Omental fat pad (tissue), 4 donors: ENCODE measurements around the gene ADAMTS17. TPM values are rescaled to one million over a fixed set of nuclear protein-coding genes. Genes with fewer than 3 reads are reported as not detected.
A peak's percentile ranks its signal among the peaks of the same experiment; 100 is the strongest.

Source experiments
- ATAC-seq: fragments of 150-250 bp; one replicate; pipeline ENCODE4 v1.9.1; 2016; ENCODE audit warnings: mild to moderate bottlenecking, moderate library complexity; ENCODE audit not compliant: low FRiP score
- DNase-seq: peaks from one replicate; pipeline ENCODE4 v3.0.0-alpha.2; 2019; ENCODE audit warnings: low spot score
- total RNA-seq, 4 donors: library from RNA; depleted of rRNA; stranded (reverse); fragments of >200 nt; gene quantifications; one replicate each; pipeline ENCODE4 v1.1.0, GENCODE V29; 2016
- TF ChIP-seq, protein P1 (sequence below), 3 donors: fragments of 450-650 bp; IDR thresholded peaks; one replicate each; pipeline ENCODE4 v1.5.1; 2016 to 2017; ENCODE audit warnings: antibody characterized with exemption in 3 of 3, mild to moderate bottlenecking in 3 of 3, moderate library complexity in 2 of 3

ADAMTS17 gene
- total RNA-seq, 4 donors from 2014 or later, result 1.6 to 10.7 (median 5.7) TPM

DNA sequence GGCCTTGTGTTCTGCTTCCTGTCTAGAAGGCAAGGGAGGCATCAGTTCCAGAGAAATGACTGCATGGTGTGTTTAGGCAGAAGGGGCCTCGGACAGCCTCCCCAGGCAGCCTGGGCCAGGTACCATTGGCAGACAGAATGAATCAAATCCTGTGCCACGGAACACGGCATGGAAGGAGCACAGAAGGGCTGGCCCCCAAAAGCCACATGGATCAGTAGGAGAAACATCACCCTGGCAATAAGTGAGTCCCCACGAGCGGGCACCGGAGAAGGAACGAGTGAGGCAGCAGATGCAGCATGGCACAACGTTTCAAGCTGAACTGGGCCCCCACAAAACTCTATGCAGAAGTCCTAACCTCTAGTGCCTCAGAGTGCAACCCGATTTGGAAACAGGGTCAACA lies 223.2 kb downstream of the ADAMTS17 start:
- no peak for DNase-seq

DNA sequence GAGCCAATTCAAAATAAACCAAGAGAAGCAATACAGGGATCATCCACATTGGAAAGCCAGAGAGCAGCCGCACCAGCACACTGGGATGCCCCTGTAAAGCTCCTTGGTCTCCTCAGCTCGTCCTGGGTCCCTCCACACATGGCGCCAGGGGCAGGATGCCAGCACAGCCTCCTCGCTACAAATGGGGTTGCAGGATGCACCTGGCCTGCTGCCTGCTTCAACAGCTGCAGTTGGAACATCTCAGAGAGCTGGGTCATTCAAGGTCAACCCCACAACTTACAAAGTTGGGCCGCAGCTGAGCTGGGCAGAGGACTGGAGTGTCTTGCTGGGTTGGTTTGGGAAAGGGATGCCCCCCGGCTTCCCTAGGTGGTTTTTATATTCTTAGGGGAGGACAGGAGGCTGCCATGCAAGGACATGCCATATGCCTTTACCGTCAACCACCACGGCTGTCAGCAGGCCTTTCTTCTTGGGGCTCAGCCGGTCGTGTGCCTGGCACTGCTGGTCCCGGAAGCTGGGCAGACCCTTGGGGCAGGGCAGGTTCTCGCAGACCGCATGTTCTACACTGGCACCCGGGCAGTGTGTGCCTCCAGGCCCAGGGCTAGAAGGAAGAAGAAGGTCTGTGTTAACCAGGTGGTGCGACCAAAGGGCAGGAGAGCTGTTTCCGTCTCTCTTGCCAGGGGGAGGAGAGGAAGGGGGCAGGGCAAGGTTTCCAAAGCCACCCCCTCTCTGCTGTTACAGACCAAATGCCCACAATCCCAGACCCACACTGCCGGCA lies 225.2 kb downstream of the ADAMTS17 start:
- ATAC-seq (no peak), DNase-seq (no peak)
- TF ChIP-seq, protein P1, sequence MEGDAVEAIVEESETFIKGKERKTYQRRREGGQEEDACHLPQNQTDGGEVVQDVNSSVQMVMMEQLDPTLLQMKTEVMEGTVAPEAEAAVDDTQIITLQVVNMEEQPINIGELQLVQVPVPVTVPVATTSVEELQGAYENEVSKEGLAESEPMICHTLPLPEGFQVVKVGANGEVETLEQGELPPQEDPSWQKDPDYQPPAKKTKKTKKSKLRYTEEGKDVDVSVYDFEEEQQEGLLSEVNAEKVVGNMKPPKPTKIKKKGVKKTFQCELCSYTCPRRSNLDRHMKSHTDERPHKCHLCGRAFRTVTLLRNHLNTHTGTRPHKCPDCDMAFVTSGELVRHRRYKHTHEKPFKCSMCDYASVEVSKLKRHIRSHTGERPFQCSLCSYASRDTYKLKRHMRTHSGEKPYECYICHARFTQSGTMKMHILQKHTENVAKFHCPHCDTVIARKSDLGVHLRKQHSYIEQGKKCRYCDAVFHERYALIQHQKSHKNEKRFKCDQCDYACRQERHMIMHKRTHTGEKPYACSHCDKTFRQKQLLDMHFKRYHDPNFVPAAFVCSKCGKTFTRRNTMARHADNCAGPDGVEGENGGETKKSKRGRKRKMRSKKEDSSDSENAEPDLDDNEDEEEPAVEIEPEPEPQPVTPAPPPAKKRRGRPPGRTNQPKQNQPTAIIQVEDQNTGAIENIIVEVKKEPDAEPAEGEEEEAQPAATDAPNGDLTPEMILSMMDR (IDR thresholded peaks at IDR 0.05), result no peak

More for the DNA sequence above, 223.2 kb downstream of the ADAMTS17 start:
- ATAC-seq, result no peak
- TF ChIP-seq, protein P1 (IDR thresholded peaks at IDR 0.05), result no peak

DNA sequence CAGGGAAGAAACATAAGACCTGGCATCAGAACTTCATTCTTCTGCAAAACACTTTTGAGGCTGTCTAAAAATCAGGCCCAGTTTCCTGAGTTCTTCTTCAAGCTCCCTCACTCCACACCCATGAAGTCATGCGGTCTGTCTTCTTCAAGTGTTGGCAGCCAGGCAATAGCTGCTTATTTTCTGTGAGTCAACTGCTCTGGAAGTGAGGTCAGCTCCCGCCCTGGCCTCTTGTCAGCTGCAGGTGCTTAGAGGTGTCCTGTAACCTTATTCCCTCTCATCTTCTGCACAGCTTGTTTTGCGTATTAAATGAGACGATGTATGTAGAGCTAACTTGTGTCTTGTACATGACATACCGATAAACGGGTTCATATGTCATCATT lies 226.1 kb downstream of the ADAMTS17 start:
- TF ChIP-seq, protein P1 (IDR thresholded peaks at IDR 0.05), result no peak
- DNase-seq, result no peak
- ATAC-seq, result no peak

DNA sequence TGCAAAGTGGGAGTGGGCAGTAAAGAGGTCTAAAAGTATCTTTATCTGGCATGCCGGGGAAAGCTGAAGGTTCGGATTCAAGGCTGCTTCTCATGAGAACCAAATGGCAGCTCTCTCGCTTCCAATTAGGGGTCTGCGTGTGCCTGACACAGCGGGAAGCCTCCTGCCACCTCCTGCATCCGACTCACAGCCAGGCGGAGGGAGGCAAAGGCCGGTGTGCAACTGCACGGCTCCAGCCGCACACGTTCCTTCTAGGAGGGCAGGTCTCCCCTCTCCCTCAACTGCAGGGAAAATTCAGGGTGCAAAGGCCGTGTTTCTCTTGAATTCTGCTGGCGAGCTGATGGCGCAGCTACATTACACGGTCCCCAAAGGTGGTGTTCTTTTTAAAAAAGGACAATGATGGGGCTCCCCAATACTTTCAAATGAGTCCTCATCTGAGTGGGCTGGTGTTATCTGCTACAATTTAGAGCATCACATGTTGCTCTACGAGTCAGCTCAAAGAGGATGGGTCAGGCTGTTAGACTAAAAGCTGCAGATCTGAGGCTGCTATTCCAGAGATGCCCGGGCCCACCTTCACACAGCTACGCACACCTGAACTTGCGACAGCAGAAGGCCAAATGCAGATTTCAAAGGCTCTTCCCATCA lies 226.6 kb downstream of the ADAMTS17 start:
- ATAC-seq, result no peak
- DNase-seq, result no peak
- TF ChIP-seq, protein P1 (IDR thresholded peaks at IDR 0.05), result no peak

DNA sequence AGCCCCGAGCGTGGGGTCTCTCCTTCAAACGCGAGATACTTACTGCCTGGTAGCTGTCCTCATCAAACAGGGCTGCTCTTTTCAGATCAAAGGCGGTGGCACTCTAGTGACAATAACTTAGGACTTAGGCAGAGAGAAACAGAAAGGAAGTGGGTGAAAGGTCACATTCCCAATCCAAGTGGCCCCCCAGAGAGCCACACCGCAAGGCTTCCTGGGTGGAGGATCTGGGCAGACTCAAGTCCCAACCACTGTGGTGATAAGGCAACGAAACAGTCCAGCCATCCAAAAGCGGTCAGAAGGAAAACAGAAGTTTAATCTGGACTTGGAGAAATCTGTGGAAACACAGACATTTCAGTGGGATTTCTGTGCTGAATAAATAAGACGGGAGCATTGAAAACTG lies 227.2 kb downstream of the ADAMTS17 start:
- TF ChIP-seq, protein P1 (IDR thresholded peaks at IDR 0.05), result no peak
- ATAC-seq, result no peak
- DNase-seq, result no peak

DNA sequence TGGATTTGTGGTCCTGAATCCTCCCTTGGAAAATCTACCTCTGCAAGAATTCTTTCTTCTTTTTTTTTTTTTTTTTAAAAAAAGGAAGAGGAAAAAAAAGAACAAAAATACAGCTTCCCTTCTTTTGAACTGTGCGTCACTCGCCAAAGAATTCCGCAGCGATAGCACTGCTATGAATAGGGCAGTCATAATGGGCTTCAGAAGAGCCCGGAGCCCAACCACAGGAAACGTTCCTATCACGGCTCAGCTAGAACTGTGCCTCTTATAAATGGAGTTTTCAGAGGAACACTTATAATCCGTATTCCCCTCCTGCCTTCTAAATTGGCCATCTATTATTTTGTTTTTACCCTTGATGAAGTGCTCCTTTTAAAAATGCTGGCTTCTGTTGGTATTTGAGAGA lies 227.7 kb downstream of the ADAMTS17 start:
- DNase-seq (no peak), ATAC-seq (peak; percentile 60)
- TF ChIP-seq, protein P1 (IDR thresholded peaks at IDR 0.05), result no peak
